ENCODE results near the gene GLRA3. TPM values are rescaled to one million over a fixed set of nuclear protein-coding genes. Genes with fewer than 3 reads are reported as not detected.
"Not testable (repeated sequence)": the region's sequence is repeated elsewhere in the genome, so short reads cannot be mapped to it uniquely, and the experiment has no call there.

The GLRA3 gene
- total RNA-seq (under 1 TPM; 0.04 to 0.49 (median 0.12) TPM), polyA plus RNA-seq (under 1 TPM; 0.04 to 0.28 TPM)

- H3K36me3 ChIP-seq = no peaks in the 10 kb centered on the region
- FAIRE-seq = no peak
- H3K9me3 ChIP-seq = no peaks in the 10 kb centered on the region
- no peak within 1 kb of the TSS for H3K27ac ChIP-seq
- H3K4me1 ChIP-seq = no peaks in the 10 kb centered on the region
- DNase-seq = peak; percentile 48 to 86 (median 56)
- peak; percentile 80 to 98 (median 97) for ATAC-seq
- 1% methylated on average over 40 of the region's 40 CpGs for WGBS, 2 donors
- intact Hi-C loops (cut with DNase I) = no loop called here
- no peaks in the 10 kb centered on the region for H3K27me3 ChIP-seq
- TF ChIP-seq, protein P1, sequence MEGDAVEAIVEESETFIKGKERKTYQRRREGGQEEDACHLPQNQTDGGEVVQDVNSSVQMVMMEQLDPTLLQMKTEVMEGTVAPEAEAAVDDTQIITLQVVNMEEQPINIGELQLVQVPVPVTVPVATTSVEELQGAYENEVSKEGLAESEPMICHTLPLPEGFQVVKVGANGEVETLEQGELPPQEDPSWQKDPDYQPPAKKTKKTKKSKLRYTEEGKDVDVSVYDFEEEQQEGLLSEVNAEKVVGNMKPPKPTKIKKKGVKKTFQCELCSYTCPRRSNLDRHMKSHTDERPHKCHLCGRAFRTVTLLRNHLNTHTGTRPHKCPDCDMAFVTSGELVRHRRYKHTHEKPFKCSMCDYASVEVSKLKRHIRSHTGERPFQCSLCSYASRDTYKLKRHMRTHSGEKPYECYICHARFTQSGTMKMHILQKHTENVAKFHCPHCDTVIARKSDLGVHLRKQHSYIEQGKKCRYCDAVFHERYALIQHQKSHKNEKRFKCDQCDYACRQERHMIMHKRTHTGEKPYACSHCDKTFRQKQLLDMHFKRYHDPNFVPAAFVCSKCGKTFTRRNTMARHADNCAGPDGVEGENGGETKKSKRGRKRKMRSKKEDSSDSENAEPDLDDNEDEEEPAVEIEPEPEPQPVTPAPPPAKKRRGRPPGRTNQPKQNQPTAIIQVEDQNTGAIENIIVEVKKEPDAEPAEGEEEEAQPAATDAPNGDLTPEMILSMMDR (IDR thresholded peaks at IDR 0.05) = no peak
- H3K4me3 ChIP-seq = peak within 1 kb of the TSS in 3 of 4 donors; percentile 0 to 34 (median 19)
These were observed at the start of gene GLRA3 for GRCh38 chr4:174828845-174829701. TSS of gene GLRA3 (minus strand) at chr4:174829247. CDS start at chr4:174828811, 436 bp downstream.

DNA sequence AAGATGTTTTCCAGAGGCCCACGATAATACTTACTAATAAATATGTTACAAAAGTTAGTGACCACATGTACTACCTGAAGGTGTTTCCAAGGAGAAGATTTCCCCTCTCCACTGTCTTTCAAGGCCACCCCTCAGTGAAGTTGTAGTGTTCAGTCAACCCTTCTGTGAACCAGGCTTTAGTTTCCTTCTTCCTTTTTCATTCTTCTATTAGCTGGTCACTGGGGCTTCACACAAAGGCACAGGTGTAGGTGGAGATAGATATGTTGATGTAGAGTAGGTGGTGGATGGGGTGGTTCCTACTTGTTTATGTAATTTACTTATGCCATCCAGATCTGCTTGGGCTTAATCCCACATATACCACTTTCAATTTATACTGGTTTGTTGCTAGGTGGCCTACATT lies 45.9 kb upstream of the GLRA3 start:
- FAIRE-seq (no peak), ATAC-seq (no peak), DNase-seq (no peak)
- Histone ChIP-seq H3K27me3 (no peaks in the 10 kb centered on the region), H3K9me3 (no peaks in the 10 kb centered on the region), H3K27ac (no peak overlapping the region), H3K4me3 (no peak overlapping the region), H3K4me1 (no peaks in the 10 kb centered on the region), H3K36me3 (no peaks in the 10 kb centered on the region)
- intact Hi-C loops (cut with DNase I) = no loop called here
- TF ChIP-seq, protein P1 (IDR thresholded peaks at IDR 0.05) = no peak
- WGBS, 2 donors = 44 to 61% methylated on average over 1 of the region's 1 CpG

DNA sequence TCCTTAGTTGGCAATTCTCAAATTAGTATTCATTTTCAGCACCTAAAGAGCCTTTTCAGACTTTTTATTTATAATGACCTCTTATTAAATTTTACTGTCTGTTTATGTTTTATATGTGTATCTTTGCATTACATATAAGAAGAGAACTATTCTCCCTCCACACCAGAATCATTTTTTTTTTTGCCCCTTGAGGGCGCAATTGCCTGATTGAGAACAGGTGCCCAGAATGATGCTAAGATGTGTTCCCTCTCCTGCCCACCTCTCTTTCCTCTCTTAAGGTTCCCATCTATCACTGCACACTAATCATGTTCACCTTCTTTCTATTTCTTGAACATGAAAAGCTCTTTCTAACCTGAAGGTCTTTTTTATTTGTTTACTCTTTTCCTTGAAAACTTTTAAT lies 44.9 kb upstream of the GLRA3 start:
- no peak for ATAC-seq
- no peak for DNase-seq
- FAIRE-seq = no peak
- no peak overlapping the region for H3K4me3 ChIP-seq
- intact Hi-C loops (cut with DNase I) = no loop called here
- no peaks in the 10 kb centered on the region for H3K27me3 ChIP-seq
- no peak overlapping the region for H3K27ac ChIP-seq
- WGBS, 2 donors = 61 to 78% methylated on average over 1 of the region's 1 CpG
- no peaks in the 10 kb centered on the region for H3K36me3 ChIP-seq
- no peaks in the 10 kb centered on the region for H3K4me1 ChIP-seq
- no peaks in the 10 kb centered on the region for H3K9me3 ChIP-seq
- TF ChIP-seq, protein P1 (IDR thresholded peaks at IDR 0.05) = no peak

GRCh38 chr4:174873146-174873545 lies 44.1 kb upstream of the GLRA3 start:
- FAIRE-seq; H3K4me1 ChIP-seq; H3K4me3 ChIP-seq; H3K9me3 ChIP-seq; H3K27ac ChIP-seq; H3K36me3 ChIP-seq; intact Hi-C loops (cut with DNase I); H3K27me3 ChIP-seq; DNase-seq: not testable (repeated sequence)
- WGBS, 2 donors = 51 to 53% methylated on average over 3 of the region's 4 CpGs
- ATAC-seq = peak in 1 of 4 donors; percentile 56

DNA sequence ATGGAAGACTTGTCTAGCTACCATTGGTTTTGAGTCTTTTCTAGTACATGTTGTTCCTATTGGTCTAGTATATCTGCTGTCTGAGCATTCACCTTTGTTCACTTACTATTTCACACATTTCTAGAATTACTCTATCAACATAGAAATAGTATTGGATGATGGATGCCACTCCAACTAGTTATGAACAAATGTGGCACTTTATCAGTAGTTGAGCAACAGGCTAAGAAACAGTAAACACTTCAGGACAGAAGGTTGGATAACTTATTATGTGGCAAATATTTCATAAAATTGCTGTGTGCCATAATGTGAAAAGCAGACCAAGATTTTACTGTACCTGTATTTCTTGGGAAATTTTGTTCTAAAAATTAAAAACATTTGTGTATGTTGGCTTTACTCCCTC lies 42.4 kb upstream of the GLRA3 start:
- H3K4me3 ChIP-seq = no peak overlapping the region
- H3K36me3 ChIP-seq = no peaks in the 10 kb centered on the region
- ATAC-seq (no peak), DNase-seq (no peak), FAIRE-seq (no peak)
- intact Hi-C loops (cut with DNase I) = no loop called here
- TF ChIP-seq, protein P1 (IDR thresholded peaks at IDR 0.05) = no peak
- H3K27me3 ChIP-seq = no peaks in the 10 kb centered on the region
- no peaks in the 10 kb centered on the region for H3K4me1 ChIP-seq
- H3K9me3 ChIP-seq = no peaks in the 10 kb centered on the region
- H3K27ac ChIP-seq = no peak overlapping the region
